22Rv1 (cell line): Measurements from ENCODE around the gene SORL1.

Experiments used
- CTCF ChIP-seq: fragments of 450-650 bp; IDR thresholded peaks from 2 replicates; pipeline ENCODE4 v1.5.1; 2017; ENCODE audit warnings: mild to moderate bottlenecking
- ZFX ChIP-seq: fragments of 450-650 bp; IDR thresholded peaks from 2 replicates; pipeline ENCODE4 v1.6.1; 2017; ENCODE audit warnings: antibody characterized with exemption, borderline replicate concordance

GRCh38 chr11:121578251-121578976, 126.3 kb downstream of the SORL1 start:
- TF ChIP-seq CTCF (no peak), ZFX (no peak)
